AG08395 (cell line): Measurements from ENCODE around the gene EFHC1.

ENCODE experiments used
- DNase-seq: peaks from one replicate; pipeline ENCODE4 v3.0.0; 2012; ENCODE audit warnings: mixed read lengths, low spot score

Gene EFHC1

DNA sequence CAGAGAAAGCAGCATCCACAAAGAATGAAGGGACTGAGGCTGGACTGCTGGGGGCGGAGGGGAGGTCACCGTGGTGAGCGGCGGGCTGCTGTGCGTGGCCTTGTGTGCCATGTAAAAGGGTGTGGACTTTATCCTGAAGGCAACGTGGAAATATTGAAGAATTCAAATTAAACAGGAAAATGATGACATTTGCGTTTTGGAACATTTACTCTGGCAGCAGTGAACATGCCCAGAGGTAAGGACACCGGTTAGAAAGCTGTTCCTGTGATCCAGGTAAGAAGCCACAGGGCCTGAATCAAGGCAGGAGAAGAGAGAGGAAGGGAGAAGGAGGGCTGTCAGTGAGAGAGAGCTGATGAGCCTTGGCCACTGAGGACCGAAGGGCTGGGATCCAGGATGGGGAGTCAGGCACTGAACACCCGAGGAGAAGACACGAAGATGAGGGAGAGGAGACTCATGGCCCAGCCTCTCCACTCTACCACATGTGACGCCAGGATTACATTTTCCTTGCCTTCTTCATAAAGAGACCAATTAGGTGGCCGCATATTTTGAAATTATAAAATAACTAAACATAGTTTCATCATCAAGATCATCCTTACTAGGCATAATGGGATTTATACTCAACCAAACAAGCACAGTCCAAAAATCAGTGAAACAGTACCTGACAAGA, 98.3 kb downstream of the EFHC1 start:
- DNase-seq = no peak

DNA sequence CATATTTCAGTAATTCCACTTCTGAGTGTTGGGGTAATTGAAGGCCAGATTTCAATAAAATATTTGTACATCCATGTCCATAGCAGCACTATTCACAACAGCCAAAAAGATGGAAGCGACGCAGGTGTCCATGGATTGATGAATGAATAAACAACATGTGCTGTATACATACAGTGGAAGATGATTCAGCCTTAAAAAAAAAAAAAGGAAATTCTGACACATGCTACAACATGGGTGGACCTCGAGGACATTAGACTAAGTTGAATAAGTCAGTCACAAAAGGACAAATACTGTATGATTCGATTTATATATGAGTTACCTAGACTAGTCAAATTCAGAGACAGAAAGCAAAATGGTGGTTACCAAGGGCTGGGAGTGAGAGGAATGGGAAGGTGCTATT, 99.5 kb downstream of the EFHC1 start:
- no peak for DNase-seq

DNA sequence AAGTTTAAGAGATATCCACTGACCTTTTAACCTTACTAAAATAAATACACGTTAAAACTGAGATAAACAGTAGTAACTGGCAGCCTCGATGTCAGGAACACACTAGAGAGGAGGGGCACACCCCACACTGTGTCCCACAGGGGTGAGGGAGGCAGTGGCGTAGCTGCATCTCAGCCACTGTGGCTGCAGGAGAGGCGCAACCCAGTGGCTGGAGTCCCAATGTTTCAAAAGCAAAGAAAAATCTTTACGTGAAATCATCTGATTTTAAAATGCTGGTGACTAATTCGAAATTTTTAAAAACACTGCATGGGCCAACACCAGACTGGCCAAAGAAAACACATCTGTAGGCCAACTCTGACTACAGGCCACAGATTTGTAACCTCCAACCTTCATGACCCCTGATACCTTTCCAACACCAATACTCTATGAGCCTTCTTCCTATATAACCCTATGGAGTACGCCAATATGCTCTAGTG, 102.0 kb downstream of the EFHC1 start:
- peak; percentile 67 for DNase-seq

DNA sequence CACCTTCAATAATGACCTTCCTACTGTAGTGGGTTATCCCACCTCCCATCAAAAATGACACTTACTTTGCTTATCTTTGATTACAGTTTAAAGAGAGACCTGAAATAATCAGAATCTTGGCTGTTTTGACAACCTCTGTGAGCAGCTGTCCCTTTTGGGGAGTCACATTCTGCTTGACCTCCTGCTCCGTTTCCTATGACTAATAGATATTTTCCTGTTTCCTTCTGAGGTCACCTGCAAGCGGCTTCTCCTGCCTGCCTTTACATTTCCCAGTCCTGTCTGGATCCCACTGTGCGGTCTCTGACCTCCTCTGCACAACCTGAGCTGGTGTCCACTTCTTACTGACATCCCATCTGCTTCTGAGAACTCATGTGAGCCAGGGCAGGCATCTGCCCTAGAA, 102.5 kb downstream of the EFHC1 start:
- no peak for DNase-seq

DNA sequence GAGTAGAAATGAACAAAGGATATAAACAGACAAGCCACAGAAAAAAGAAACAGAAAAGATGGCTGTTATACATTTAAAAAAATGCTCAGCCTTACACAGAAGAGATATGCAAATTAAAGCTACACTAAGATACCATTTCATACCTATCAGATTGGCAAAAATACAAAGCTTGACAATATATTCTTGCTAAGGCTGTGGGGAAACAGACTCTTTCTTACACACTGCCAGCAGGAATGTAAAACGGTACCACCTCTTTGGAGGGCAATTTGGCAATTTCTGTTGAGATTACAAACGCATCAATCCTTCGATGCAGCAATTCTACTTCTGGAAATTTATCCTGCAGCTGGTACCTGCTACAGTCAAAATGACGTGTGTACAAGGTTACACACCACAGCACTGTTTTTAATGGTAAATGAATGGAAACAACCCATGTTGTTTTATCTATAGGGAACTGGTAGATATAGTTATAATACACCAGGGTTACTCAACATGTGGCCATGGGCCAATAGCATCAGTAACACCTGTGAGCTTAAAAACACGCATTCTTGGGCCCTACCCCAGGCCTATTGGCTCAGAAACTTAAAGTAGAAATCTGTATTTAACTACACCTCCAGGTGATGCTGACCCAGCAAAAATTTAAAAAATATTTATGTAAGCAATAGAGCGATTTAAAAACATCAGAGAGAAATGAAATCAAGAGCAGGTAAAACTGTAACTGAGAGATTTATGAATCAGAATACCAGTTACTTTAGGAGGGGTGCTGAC, 103.4 kb downstream of the EFHC1 start:
- no peak for DNase-seq

DNA sequence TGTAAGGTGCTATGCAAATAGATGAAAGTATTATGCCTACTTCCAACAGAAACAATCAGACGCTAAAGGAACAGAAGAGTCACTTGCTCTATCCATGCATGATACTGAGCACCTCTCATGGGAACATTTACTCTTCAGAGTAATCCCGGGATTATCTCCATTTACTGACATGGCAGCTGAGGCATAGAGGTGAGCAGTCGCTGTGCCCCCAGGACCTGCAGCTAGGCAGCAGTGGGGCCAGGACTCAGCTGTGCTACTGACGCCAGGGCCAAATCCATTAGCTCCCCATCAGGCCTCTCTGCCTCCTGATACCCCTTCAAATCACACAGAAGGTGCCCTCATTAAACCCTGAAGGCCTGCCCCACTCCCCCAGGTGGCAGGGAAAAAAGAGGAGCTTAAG, 104.8 kb downstream of the EFHC1 start:
- DNase-seq = no peak

DNA sequence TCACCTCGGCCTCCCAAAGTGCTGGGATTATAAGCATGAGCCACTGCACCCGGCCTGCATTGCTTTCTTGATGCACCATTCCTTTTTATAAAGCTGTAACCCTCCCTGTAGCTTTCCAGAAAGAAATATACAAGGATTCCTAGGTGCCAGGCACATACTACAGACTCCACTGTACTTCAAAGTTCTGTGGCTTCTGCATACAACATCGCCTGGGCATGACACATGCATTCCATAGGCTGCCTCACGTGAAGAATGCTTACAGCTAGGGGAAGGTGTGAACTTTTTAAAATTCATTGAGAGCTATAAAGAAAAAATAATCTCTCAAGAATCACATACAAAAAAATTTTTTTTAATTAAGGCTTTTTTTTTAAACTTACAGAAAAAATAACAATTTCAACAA, 106.5 kb downstream of the EFHC1 start:
- no peak for DNase-seq

DNA sequence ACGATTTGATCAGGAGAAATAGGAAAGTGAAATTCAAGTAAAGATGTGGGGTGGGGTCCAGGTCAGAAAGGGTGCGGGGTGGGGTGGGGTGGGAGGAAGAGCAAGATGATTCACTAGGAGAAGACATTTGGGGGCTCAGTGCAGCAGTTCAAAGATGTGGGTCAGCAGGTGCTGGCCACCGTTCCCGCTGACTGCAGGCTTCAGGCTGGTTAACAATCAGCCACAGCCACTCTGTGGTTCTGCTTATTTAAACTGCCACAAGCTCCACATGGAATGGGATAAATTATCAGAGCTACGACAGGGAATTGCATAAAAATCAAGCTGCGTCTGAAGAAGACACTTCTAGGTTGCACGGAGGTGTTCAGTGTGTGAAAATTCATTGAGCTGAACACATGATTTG, 107.3 kb downstream of the EFHC1 start:
- DNase-seq = no peak

DNA sequence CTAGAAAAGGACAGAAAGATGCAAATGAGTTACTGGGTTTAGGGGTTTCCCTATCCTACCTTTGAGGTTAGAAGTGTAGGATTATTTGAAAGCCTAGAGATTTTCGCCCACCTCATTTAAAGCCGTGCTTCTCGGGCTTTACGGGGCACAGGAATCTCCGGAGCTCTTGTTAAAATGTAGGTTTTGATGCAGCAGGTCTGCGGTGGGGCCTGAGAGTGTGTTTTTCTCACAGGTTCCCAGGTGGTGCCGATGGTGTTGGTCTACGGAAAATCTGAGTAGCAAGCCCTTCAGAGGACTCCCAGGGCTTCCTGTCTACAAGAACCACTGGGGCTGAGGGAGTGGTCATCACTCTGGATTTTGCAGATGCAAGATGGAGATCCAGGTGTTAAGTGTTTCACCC, 109.2 kb downstream of the EFHC1 start:
- no peak for DNase-seq

DNA sequence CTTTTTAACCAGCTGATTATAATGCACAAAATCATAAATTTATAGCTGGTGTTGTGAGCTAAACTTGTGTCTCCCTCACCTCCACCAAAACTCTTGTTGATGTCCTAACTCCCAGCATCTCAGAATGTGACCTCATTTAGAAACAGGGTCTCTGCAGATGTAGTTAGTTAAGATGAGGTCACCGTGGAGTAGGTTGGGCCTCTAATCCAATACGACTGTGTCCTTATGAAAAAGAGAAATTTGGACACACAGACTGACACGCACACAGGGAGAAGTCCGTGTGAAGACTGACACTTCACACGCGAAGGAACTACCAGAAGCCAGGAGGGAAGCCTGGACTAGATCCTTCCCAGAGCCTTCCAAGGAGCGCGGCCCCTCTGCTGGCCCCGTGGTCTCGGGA, 110.2 kb downstream of the EFHC1 start:
- DNase-seq = no peak

DNA sequence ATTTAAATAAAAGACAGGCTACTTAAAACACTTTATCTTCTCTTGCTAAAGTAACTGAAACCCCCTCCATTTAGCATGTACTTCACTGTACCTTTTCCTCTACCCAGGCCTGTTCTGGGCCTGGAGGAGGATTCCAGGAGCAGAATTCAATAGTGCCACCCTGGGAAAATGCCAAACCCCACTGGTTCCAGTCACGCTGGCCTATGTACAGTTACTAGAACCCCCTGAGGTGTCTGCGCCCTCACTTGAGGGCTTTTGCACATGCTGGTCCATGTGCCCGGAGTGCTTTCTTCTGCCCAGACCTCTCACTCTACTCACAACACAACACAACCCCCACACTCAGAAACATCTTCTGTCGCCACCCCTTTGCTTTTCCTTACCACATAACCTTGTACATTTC, 111.3 kb downstream of the EFHC1 start:
- DNase-seq = no peak

DNA sequence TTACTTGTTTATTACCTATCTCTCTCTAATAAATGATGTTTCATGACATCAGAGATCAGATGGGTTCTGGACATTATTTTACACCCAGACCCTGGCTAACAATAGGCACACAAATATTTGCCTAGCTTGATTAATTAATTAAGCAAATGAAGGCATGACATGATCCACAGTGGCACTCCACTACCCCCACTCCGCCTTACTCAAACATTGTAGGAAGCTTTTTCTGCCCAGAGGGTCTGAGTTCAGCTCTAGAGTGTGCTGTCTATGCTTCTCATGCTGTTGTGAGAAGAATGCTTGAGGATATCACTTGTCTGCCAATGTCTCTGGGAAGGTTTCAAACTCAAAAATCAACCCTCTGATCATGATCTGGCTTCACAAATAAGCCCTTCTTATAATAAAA, 111.7 kb downstream of the EFHC1 start:
- DNase-seq = no peak

DNA sequence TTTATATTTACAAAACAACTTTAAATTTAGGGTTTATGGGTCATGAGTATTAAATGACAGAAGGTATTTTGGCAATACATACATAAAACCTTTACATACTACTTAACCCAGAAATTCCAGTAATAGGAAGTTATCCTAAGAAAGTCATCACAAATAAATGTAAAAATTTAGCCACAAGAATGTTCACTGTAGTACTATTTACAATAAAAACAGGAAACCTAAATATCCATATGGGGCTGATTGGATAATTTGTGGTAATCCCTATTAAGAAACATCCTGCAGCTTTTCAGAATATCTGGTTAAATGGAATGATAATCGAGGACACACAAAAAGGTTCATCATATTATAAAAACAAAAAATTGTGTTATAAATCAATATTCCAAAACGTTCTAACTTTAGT, 112.3 kb downstream of the EFHC1 start:
- no peak for DNase-seq

DNA sequence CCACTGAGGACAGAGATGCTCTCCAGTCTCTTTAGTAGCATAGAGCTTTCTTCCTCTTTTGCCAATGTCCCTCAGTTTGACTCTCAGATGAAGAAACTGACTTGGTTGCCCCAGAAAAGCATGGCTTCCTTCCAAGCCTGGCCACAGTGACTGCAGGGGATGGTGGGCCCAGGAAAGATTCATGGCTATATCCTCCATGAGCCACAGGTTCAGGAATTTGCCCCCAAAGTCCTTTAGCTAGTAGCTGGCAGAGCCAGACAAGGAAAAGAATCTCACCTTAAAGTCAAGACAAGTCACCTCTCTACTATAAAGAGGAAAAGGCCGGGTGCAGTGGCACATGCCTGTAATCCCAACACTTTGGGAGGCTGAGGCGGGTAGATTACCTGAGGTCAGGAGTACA, 113.3 kb downstream of the EFHC1 start:
- no peak for DNase-seq

DNA sequence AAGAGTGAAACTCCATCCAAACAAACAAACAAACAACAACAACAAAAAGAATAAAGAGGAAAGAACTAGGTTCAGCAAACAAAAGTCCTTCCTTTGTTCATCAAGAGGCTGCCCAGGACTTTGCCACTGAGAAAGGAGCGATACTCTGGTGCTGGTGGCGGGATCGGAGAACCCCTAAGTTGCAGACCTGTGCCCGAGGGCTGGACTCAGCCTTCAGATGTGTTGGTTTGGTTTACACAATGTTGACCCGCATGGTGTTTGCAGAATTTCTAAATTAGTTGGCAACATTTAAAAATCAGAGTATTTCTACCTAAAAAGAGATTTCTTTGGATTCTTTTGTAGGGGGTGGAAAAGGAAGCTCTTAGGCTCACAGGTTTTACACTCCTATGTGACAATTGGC, 114.2 kb downstream of the EFHC1 start:
- DNase-seq = no peak

DNA sequence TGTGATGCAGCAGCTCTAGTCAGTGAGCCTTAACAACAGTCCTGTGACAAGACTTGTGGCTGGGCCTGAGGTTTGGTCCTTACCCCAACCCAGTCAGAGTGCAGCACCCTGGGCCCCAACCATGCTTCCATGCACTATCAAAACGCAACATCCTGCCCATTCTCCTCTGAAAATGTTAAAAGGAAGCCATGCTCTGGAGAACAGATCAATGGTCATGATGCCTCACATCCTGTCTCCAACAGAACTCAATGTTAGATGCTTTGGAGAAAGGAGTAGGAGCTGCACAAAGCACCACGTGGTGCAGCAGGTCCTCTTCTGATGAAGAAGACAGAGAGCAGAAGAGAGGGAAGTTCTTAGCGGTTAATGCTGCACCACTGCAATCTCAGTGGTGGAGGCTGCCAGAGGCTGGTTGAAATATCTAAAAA, 114.8 kb downstream of the EFHC1 start:
- no peak for DNase-seq

DNA sequence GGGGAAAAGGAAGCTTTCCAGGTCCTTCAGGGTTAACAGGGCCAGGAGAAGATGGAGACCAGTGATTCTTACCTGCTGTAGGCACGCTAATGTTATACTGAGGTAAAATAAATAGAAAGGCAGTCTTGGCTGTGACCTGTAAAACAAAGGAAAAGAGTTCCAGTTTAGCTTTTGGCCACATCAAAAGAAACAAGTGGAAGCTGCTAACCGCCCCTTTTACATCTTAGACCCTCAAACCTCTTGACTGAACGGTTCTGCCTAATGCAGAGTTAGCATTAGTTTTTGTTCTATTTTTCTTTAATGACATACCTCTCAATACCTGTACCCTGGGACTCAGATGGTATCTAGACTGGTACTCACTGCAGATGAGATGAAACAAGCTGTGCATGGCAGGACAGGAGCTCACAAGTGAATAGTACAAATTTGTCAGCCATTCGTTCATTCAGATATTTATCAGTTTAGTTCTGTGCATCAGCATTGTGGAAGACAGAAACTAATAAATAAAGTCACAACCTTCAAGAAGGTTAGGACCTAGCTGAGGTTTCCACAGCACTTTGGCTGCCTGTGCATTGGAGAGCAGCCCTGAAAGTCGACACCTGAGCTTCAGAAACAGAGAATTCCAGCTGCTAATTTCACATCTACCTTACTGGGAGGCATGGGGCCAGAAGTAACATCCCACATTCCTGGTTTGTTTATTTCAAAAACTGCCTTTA, 115.7 kb downstream of the EFHC1 start:
- no peak for DNase-seq

DNA sequence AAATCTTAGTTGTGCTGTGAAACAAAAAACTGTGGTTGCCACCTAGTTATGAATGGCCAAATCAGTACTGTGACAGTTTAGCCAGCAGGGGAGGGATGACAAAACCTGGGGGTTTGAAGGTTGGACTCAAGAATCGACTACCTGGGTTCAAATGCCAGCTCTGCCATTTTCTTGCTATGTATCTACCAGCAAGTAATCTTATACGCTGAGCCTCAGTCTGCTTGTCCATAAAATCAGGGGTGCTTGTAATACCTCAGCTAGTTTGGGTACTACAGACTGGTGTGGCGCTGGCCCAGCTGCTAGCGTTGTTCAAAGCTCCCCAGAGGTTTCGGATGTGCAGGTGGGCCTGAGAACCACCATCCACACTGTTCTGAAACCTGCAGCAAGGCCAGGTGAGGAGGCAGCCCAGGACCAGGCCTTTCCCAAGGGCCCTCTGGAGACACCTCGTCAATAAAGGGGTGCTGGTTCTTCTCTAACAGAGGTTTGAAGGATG, 116.3 kb downstream of the EFHC1 start:
- no peak for DNase-seq

DNA sequence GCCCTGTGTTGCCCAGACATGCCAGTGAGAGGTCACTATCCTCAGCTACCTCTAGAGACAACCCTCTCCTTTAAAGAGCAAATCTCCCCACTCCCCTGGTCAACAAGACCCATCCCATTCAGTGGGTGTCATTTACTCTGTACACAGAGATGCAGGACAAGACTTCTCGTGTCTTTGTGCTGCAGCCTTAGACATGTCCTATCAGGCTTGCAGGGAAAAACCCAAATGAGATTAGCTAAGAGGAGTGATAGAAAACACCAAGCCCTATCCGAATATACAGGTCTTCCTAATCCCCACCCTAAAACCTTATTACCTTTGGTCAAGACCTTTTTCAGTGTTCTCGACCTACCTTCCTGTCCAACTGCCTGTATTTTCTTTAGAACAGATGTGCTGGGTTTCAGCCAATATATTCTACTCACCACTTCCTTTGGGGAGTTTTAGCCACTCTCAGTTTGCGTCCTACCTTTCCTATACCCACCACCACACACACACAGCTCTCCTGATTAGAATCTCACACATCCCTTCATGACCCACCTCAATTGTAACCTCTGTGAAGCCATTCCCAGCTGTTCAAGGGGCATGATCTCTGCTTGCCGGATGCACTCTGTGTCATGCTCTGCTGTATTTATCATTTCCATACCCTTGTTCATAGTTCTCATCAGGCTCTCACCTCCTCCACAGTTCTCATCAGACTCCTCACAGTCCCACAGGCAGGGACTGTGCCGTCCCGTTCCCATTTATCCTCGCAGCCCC, 117.0 kb downstream of the EFHC1 start:
- no peak for DNase-seq

DNA sequence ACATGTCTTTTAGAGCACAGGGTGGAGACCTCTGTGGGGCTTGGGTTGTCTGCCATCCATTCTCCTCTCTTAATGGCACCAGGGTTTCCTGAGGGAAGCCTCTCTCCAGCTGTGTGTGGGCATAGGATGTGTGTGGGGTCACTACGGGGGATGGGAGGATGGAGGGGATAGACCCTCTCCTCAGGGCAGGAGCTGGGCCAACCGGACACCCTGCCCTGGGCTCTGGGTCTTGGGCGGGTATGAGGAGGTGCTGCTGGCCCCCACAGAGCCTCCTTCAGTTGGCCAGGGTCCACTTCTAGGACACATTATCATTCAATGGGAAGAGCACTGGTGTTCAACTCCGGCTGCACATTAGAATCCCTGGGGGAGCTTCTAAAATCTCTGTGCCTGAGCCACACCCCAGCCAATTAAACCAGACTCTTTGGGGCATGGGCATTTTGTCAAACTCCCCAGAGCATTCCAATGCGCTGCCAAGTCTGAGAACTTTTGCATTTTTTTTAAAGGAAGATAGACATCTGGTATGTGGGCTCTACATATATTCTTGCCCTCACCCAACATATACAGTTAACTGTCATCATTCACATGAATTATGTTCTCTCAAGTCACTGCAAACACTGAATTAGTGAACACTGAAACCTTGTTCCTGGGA, 118.2 kb downstream of the EFHC1 start:
- DNase-seq = peak; percentile 66

DNA sequence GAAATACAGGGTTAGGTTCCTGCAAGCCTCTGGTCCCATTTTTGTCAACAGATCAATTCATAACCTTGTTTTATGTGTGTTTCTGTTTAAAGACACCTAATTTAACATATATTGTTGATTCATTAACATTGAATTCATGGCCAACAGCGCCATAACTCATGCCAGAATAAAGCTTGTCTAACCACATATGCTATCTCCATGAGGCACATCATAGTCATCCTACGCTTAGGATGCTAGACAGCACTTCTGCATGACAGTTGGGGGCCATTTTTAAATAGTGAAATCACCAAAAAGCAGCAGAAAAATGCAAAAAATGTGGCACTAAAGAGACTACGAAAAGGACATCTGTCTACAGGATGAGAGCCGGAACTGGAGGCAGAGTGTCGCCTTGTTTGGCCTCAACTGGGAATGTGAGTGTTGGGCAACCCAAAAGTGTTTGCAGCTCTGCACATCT, 118.8 kb downstream of the EFHC1 start:
- DNase-seq = peak; percentile 66

DNA sequence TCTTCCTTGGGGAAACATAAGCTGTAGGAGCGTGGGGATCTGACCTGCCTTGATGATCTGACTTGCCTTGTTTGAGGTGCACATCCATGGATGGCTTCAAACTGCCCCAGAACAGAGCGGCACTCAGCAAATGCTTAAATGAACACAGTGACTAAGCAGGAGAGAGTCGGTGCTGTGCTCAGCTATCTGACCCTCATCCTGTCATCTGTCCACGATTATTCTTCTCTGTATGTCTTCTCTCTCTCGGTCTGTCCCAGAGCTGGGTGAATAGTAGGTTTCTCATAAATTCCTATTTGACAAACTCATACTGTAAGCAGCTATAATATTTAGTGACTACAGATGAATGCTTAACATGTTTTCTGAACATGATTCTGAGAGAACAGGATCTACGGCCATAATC, 119.5 kb downstream of the EFHC1 start:
- DNase-seq = peak; percentile 60
